Right lobe of liver (tissue), 6 donors: ENCODE results near the gene GLYR1. TPM values are rescaled to one million over a fixed set of nuclear protein-coding genes. Genes with fewer than 3 reads are reported as not detected.

Experiments
- ATAC-seq, 4 donors: fragments of 200-7000 bp; cut with Tn5 transposase; one replicate each; pipeline ENCODE4 v1.9.1; 2020; ENCODE audit warnings: mild to moderate bottlenecking in 4 of 4, moderate library complexity in 4 of 4
- DNase-seq, 3 donors: peaks; one replicate each; pipeline ENCODE4 v3.0.0-alpha.2; 2020
- H3K27ac ChIP-seq, 3 donors: fragments of 200-600 bp; one replicate each; pipeline ENCODE4 v1.8.0; 2022
- H3K27me3 ChIP-seq, 2 donors: fragments of 200-600 bp; one replicate each; pipeline ENCODE4 v1.8.0; 2022
- H3K36me3 ChIP-seq, 4 donors: fragments of 200-600 bp; sonication (generic) in 1 of 4; one replicate each; pipeline versions ENCODE4 v1.5.1 to v1.8.0; 2017 to 2022; ENCODE audit warnings: control low read depth in 1 of 4
- H3K4me1 ChIP-seq, 4 donors: fragments of 200-600 bp; sonication (generic) in 1 of 4; one replicate each; pipeline versions ENCODE4 v1.5.1 to v1.8.0; 2017 to 2022; ENCODE audit warnings: control low read depth in 1 of 4
- H3K4me3 ChIP-seq, 3 donors: fragments of 200-600 bp; one replicate each; pipeline ENCODE4 v1.8.0; 2022
- H3K9me3 ChIP-seq, 4 donors: fragments of 200-600 bp; sonication (generic) in 1 of 4; one replicate each; pipeline versions ENCODE4 v1.5.1 to v1.8.0; 2017 to 2022; ENCODE audit warnings: control low read depth in 1 of 4
- POLR2A ChIP-seq: fragments of 450-650 bp; IDR thresholded peaks from one replicate; pipeline ENCODE4 v1.6.1; 2017; ENCODE audit warnings: antibody characterized with exemption, mild to moderate bottlenecking
- WGBS: methylation state at CpG from one replicate; pipeline ENCODE4 v1.1.6; 2018; ENCODE audit warnings: low coverage, low lambda C conversion rate; ENCODE audit not compliant: insufficient coverage; ENCODE audit errors: missing lambda C conversion rate; 5-methylcytosine and 5-hydroxymethylcytosine counted together
- intact Hi-C, 2 donors: fragments of 100-400 bp; cut with DNase I; formaldehyde crosslinking; loops; one replicate each; pipeline versions ENCODE4 v1.11.2 to v1.14.1; 2022
- total RNA-seq, 6 experiments: library from RNA; depleted of rRNA in 2 of 6; stranded (reverse); fragments of >200 nt in 2 of 6; fragmentation: NEBNext Ultra II Directional in 3 of 6; extraction: Animal tissue kit (Norgen Biotek cat#: 25700) in 3 of 6; gene quantifications; one replicate each; pipeline versions ENCODE4 v1.1.0 to v1.2.4, GENCODE V29; 2016 to 2023
- TF ChIP-seq, protein P1 (sequence below), 4 donors: fragments of 200-600 bp in 3 of 4; fragments of 450-650 bp in 1 of 4; IDR thresholded peaks; one replicate each; pipeline versions ENCODE4 v1.5.1 to v1.8.0; 2016 to 2022; ENCODE audit warnings: antibody characterized with exemption in 4 of 4, mild to moderate bottlenecking in 2 of 4
- donor health status: DM: no; HTN: yes; CAD: no.
- donor health status: DM: no; HTN: no; CAD: no.
- donor health status: DM: no; HTN: no; CAD: no.
- donor health status: DM: no; HTN: yes; CAD: no.
- donor health status: DM: no; HTN: yes; CAD: no.

Gene GLYR1
- total RNA-seq, 6 experiments from 2014 or later: 33.1 to 55.2 (median 51.2) TPM

- intact Hi-C loops: no loop called here
- H3K9me3 ChIP-seq: no peaks in the 10 kb centered on the region
- no peak for DNase-seq
- H3K4me1 ChIP-seq: peaks cover 0 to 10% (median 0%) of the 10 kb centered on the region in 4 donors
- WGBS: 96% methylated on average over 4 of the region's 16 CpGs
- peaks cover 0 to 66% (median 21%) of the 10 kb centered on the region in 4 donors for H3K36me3 ChIP-seq
- no peak overlapping the region for H3K27ac ChIP-seq
- H3K4me3 ChIP-seq: no peak overlapping the region
- no peak for ATAC-seq
- TF ChIP-seq, protein P1, sequence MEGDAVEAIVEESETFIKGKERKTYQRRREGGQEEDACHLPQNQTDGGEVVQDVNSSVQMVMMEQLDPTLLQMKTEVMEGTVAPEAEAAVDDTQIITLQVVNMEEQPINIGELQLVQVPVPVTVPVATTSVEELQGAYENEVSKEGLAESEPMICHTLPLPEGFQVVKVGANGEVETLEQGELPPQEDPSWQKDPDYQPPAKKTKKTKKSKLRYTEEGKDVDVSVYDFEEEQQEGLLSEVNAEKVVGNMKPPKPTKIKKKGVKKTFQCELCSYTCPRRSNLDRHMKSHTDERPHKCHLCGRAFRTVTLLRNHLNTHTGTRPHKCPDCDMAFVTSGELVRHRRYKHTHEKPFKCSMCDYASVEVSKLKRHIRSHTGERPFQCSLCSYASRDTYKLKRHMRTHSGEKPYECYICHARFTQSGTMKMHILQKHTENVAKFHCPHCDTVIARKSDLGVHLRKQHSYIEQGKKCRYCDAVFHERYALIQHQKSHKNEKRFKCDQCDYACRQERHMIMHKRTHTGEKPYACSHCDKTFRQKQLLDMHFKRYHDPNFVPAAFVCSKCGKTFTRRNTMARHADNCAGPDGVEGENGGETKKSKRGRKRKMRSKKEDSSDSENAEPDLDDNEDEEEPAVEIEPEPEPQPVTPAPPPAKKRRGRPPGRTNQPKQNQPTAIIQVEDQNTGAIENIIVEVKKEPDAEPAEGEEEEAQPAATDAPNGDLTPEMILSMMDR (IDR thresholded peaks at IDR 0.05): no peak
- no peak for TF ChIP-seq POLR2A
- no peaks in the 10 kb centered on the region for H3K27me3 ChIP-seq
These were observed 33.7 kb downstream of the GLYR1 start for GRCh38 chr16:4813251-4814003.

DNA sequence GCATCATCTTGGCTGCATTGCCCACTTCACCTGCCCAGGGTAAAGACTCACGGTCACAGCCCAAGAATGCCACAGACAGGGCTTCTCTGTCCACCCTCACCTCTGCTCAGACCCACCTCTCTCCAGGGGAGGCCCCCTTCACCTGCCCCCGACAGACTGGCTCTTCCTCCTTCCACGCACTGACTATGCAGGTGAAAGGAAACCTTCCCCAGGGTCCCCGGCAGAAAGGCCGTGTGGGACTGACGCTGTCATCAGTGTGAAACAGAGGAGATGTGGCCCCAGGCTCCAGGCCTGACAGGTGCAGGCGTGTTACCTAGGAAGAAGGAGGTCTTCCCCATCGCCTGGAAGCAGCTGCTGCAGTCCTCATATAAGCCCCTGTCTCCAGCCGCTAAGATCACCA is 35.3 kb downstream of the GLYR1 start:
- DNase-seq (no peak), ATAC-seq (peak in 1 of 4 donors; percentile 24)
- intact Hi-C loops: no loop called here
- no peak for TF ChIP-seq POLR2A
- TF ChIP-seq, protein P1 (IDR thresholded peaks at IDR 0.05): no peak
- no peaks in the 10 kb centered on the region for H3K9me3 ChIP-seq
- H3K36me3 ChIP-seq: peaks cover 0 to 74% (median 26%) of the 10 kb centered on the region in 4 donors
- WGBS: no CpG with 5 or more reads among the region's 9 CpGs
- H3K4me1 ChIP-seq: peaks cover 0 to 7% (median 0%) of the 10 kb centered on the region in 4 donors
- H3K4me3 ChIP-seq: no peak overlapping the region
- H3K27ac ChIP-seq: no peak overlapping the region
- no peaks in the 10 kb centered on the region for H3K27me3 ChIP-seq

- TF ChIP-seq, protein P1 (IDR thresholded peaks at IDR 0.05): no peak
- TF ChIP-seq POLR2A: no peak
- intact Hi-C loops: no loop called here
- 95% methylated on average over 3 of the region's 3 CpGs for WGBS
These were observed 35.8 kb downstream of the GLYR1 start for GRCh38 chr16:4811242-4811641.

DNA sequence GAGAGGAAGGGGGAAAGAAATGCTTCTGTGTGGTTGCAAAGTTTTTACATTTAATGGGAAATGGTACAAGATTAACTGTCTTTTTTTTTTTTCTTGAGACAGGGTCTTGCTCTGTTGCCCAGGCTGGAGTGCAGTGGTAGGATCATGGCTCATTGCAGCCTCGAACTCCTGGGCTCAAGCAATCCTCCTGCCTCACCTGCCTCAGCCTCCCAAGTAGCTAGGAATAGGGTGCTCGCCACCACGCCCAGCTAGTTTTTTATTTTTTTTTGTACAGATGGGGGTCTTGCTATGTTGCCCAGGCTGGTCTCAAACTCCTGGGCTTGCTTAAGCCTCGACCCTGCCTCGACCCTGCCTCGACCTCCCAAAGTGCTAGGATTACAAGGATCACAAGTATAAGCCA is 40.8 kb downstream of the GLYR1 start:
- ATAC-seq (no peak), DNase-seq (no peak)
- TF ChIP-seq, protein P1 (IDR thresholded peaks at IDR 0.05): no peak
- TF ChIP-seq POLR2A: no peak
- peaks cover 0 to 5% (median under 1%) of the 10 kb centered on the region in 4 donors for H3K4me1 ChIP-seq
- no peaks in the 10 kb centered on the region for H3K27me3 ChIP-seq
- H3K9me3 ChIP-seq: no peaks in the 10 kb centered on the region
- 98% methylated on average over 6 of the region's 6 CpGs for WGBS
- peaks cover 0 to 53% (median 16%) of the 10 kb centered on the region in 4 donors for H3K36me3 ChIP-seq
- no peak overlapping the region for H3K4me3 ChIP-seq
- H3K27ac ChIP-seq: no peak overlapping the region
- intact Hi-C loops: no loop called here

More at GRCh38 chr16:4811242-4811641, 35.8 kb downstream of the GLYR1 start:
- peaks cover 0 to 74% (median 24%) of the 10 kb centered on the region in 4 donors for H3K36me3 ChIP-seq
- peak in 1 of 4 donors; percentile 38 for ATAC-seq
- peaks cover 0 to 7% (median 0%) of the 10 kb centered on the region in 4 donors for H3K4me1 ChIP-seq
- H3K27ac ChIP-seq: no peak overlapping the region
- H3K4me3 ChIP-seq: no peak overlapping the region
- no peaks in the 10 kb centered on the region for H3K9me3 ChIP-seq
- H3K27me3 ChIP-seq: no peaks in the 10 kb centered on the region
- DNase-seq: no peak
